SK-N-SH treated with all-trans-retinoic acid at 6 μM for 48 hours (cell line): ENCODE results near the gene ZNF12.

Source experiments
- BACH2 ChIP-seq: fragments of 250-450 bp; sonication (Bioruptor Pico); IDR thresholded peaks from 2 replicates; pipeline ENCODE4 v1.9.0; 2021; ENCODE audit warnings: mild to moderate bottlenecking, borderline replicate concordance
- GLIS3 ChIP-seq: fragments of 250-450 bp; sonication (Bioruptor Pico); IDR thresholded peaks from 2 replicates; pipeline ENCODE4 v1.5.0; 2020; ENCODE audit warnings: mild to moderate bottlenecking, moderate library complexity
- OSR1 ChIP-seq: fragments of 250-450 bp; sonication (Bioruptor Pico); IDR thresholded peaks from 2 replicates; pipeline ENCODE4 v1.8.0; 2022; ENCODE audit warnings: moderate library complexity, mild to moderate bottlenecking, inconsistent platforms
- TF ChIP-seq, protein P1 (sequence below): fragments of 250-450 bp; sonication (Bioruptor Pico); IDR thresholded peaks from 2 replicates; pipeline ENCODE4 v1.8.0; 2020; ENCODE audit warnings: mild to moderate bottlenecking, moderate library complexity, borderline replicate concordance

DNA sequence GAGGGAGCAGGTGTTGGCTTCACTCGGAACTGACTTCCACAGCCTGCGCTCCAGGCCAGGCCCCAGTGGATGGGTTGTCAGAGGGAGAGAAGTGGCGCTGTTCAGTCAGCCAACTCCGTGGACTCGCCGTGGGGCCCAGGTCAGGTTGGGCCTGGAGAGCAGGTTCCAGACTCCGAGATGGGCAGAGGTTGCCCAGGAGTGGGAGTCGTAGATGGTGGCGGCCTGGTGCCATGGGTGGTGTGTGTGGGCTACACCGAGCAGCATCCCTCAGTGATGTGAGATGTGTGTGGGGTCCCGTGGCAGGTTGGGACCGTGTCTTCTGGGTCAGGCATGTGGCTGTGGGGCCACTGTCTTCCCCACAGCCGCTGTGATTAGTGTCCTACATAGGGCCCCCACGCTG is 59.2 kb downstream of the ZNF12 start:
- TF ChIP-seq OSR1 (no peak), GLIS3 (no peak), BACH2 (no peak)
- TF ChIP-seq, protein P1, sequence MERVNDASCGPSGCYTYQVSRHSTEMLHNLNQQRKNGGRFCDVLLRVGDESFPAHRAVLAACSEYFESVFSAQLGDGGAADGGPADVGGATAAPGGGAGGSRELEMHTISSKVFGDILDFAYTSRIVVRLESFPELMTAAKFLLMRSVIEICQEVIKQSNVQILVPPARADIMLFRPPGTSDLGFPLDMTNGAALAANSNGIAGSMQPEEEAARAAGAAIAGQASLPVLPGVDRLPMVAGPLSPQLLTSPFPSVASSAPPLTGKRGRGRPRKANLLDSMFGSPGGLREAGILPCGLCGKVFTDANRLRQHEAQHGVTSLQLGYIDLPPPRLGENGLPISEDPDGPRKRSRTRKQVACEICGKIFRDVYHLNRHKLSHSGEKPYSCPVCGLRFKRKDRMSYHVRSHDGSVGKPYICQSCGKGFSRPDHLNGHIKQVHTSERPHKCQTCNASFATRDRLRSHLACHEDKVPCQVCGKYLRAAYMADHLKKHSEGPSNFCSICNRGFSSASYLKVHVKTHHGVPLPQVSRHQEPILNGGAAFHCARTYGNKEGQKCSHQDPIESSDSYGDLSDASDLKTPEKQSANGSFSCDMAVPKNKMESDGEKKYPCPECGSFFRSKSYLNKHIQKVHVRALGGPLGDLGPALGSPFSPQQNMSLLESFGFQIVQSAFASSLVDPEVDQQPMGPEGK, result no peak
